Central memory CD8-positive, alpha-beta T cell (primary cell): Measurements from ENCODE around the gene FOSB.

Experiments
- ATAC-seq: fragments of 150-1000 bp; cut with Tn5 transposase; replicated peaks from 2 replicates; pipeline ENCODE4 v1.10.0; 2022; ENCODE audit warnings: mild to moderate bottlenecking, moderate FRiP score, moderate number of reproducible peaks; ENCODE audit not compliant: poor library complexity, severe bottlenecking; ENCODE audit errors: extremely low read depth
- DNase-seq, 2 donors: peaks; one replicate each; pipeline ENCODE4 v3.0.0; 2021; ENCODE audit warnings: low spot score in 2 of 2
- H3K27ac Mint-ChIP-seq: one replicate; pipeline ENCODE4 v1.8.0; 2022; ENCODE audit warnings: low read depth, mild to moderate bottlenecking, moderate library complexity, mixed read lengths
- H3K27me3 Mint-ChIP-seq: one replicate; pipeline ENCODE4 v1.8.0; 2022; ENCODE audit warnings: mixed read lengths
- H3K36me3 Mint-ChIP-seq: one replicate; pipeline ENCODE4 v1.8.0; 2022; ENCODE audit warnings: mild to moderate bottlenecking, moderate library complexity, mixed read lengths; ENCODE audit not compliant: insufficient read depth
- H3K4me1 Mint-ChIP-seq: one replicate; pipeline ENCODE4 v1.8.0; 2022; ENCODE audit warnings: mixed read lengths
- H3K4me3 Mint-ChIP-seq: one replicate; pipeline ENCODE4 v1.8.0; 2022; ENCODE audit warnings: mild to moderate bottlenecking, moderate library complexity, mixed read lengths
- H3K9me3 Mint-ChIP-seq: one replicate; pipeline ENCODE4 v1.8.0; 2022; ENCODE audit warnings: mixed read lengths

The FOSB gene

GRCh38 chr19:45517641-45518468 is 50.1 kb downstream of the FOSB start:
- Mint-ChIP-seq H3K4me3 (no peak overlapping the region), H3K36me3 (peaks cover 49% of the 10 kb centered on the region), H3K9me3 (no peaks in the 10 kb centered on the region), H3K4me1 (peaks cover 41% of the 10 kb centered on the region), H3K27me3 (no peaks in the 10 kb centered on the region), H3K27ac (peak overlapping the region; percentile 2)
- no peak for ATAC-seq
- DNase-seq: no peak

- ATAC-seq: no peak
- Mint-ChIP-seq H3K4me1 (peaks cover 37% of the 10 kb centered on the region), H3K27me3 (no peaks in the 10 kb centered on the region), H3K27ac (peak overlapping the region; percentile 2), H3K4me3 (no peak overlapping the region), H3K36me3 (peaks cover 50% of the 10 kb centered on the region), H3K9me3 (no peaks in the 10 kb centered on the region)
- no peak for DNase-seq
Observed at GRCh38 chr19:45518469-45518826, 50.7 kb downstream of the FOSB start.

- ATAC-seq (no peak), DNase-seq (no peak)
- H3K4me3 Mint-ChIP-seq: no peak overlapping the region
- H3K36me3 Mint-ChIP-seq: peaks cover 63% of the 10 kb centered on the region
- H3K27ac Mint-ChIP-seq: no peak overlapping the region
- no peaks in the 10 kb centered on the region for H3K9me3 Mint-ChIP-seq
- peaks cover 10% of the 10 kb centered on the region for H3K4me1 Mint-ChIP-seq
- no peaks in the 10 kb centered on the region for H3K27me3 Mint-ChIP-seq
Observed at GRCh38 chr19:45522010-45522941, 54.5 kb downstream of the FOSB start.

GRCh38 chr19:45523642-45524256 is 56.0 kb downstream of the FOSB start:
- Mint-ChIP-seq H3K27ac (peak overlapping the region; percentile 17), H3K36me3 (peaks cover 53% of the 10 kb centered on the region), H3K4me3 (no peak overlapping the region), H3K4me1 (peaks cover 17% of the 10 kb centered on the region), H3K9me3 (no peaks in the 10 kb centered on the region), H3K27me3 (no peaks in the 10 kb centered on the region)
- ATAC-seq: peak; percentile 98
- DNase-seq: peak; percentile 52 to 71

- ATAC-seq (no peak), DNase-seq (no peak)
- Mint-ChIP-seq H3K9me3 (no peaks in the 10 kb centered on the region), H3K27ac (no peak overlapping the region), H3K36me3 (peaks cover 46% of the 10 kb centered on the region), H3K4me3 (no peak overlapping the region), H3K4me1 (peaks cover 17% of the 10 kb centered on the region), H3K27me3 (no peaks in the 10 kb centered on the region)
Observed at GRCh38 chr19:45524575-45525129, 56.9 kb downstream of the FOSB start.
